AG09319 (cell line): ENCODE measurements around the gene BEND5.

Source experiments
- DNase-seq: peaks from one replicate; pipeline ENCODE4 v3.0.0-alpha.2; 2010; ENCODE audit warnings: low read depth; ENCODE audit errors: extremely low read depth
- TF ChIP-seq, protein P1 (sequence below): IDR thresholded peaks from 2 replicates; pipeline ENCODE4 v1.5.1; 2011; ENCODE audit warnings: low read depth, mild to moderate bottlenecking, inconsistent platforms, low read length, moderate library complexity

BEND5 gene

DNA sequence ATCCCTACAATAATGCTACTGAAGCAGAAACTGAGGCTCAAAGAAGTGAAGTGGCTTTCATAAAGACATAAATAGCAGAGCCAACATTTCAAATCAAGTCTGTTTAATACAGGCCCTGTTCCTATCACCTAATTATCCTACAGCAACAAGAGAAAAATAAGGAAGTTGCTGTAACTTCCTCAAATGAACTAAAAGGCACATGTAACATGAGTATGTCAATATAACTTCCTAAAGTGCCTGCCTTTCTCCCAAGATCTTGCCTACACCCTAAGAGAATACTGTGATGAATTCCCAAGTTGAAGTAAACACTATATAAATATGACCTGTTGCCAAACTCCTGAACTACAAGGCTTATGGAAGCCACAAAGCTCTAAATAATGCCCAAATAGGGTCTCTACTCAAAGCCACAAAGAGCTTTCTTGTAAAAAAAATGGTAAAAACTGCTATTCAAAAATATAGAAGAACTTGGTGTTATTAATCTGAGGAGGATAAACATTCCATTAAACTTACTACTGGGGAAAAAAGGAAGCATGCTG, 8.6 kb downstream of the BEND5 start:
- DNase-seq = no peak
- TF ChIP-seq, protein P1, sequence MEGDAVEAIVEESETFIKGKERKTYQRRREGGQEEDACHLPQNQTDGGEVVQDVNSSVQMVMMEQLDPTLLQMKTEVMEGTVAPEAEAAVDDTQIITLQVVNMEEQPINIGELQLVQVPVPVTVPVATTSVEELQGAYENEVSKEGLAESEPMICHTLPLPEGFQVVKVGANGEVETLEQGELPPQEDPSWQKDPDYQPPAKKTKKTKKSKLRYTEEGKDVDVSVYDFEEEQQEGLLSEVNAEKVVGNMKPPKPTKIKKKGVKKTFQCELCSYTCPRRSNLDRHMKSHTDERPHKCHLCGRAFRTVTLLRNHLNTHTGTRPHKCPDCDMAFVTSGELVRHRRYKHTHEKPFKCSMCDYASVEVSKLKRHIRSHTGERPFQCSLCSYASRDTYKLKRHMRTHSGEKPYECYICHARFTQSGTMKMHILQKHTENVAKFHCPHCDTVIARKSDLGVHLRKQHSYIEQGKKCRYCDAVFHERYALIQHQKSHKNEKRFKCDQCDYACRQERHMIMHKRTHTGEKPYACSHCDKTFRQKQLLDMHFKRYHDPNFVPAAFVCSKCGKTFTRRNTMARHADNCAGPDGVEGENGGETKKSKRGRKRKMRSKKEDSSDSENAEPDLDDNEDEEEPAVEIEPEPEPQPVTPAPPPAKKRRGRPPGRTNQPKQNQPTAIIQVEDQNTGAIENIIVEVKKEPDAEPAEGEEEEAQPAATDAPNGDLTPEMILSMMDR = no peak

DNA sequence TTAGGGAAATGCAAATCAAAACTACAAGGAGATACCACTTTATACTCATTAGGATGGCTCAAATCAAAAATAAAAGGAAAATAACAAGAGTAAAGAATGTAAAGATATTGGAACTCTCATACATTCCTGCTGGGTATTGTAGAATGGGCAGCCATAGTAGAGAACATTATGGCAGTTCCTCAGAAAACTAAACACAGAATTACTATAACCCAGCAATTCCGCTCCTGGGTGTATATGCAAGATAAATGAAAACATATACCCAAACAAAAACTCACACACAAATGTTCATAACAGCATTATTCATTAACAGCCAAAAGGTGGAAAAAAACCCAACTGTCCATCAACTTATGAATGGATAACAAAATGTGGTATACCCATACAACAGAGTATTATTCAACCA, 11.4 kb downstream of the BEND5 start:
- DNase-seq = no peak
- TF ChIP-seq, protein P1 = no peak

DNA sequence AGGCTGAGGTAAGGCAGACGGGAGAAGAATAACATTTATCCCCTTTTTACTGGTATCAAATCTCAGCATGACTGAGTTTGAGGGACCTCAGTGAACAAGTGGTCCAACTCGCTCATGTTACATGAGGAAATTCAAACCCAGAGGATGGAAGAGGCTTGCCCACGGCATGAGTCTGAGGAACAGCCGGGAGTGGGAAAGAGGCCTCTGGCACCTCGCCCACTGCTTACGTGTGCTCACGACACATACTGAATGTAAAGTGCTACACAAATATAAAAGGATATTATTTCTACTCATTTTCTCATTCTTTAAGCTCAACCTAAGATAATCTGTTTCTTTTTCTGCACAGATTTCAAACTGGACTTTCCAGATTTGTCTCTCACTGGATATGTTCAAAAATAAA, 14.7 kb downstream of the BEND5 start:
- TF ChIP-seq, protein P1 = no peak
- no peak for DNase-seq

DNA sequence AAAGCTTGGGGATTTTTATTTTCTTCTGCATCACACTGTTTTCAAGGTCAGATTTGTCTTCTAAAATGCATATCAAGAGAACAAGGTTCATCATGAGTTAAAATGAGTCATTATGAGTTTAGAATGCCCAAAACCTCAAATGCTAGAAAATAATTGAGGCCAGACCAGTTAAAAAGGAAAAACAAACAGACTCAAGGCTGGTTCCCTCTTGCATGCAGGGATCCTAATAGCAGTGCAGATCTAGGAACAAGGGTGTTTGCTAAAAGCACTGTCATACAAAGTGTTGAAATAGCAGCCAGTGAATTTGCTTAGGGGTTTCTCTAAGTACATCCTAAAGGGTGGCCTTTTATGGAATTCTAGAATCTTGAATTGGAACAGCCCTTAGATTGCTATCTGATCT, 15.3 kb downstream of the BEND5 start:
- DNase-seq = peak; percentile 59
- TF ChIP-seq, protein P1 = no peak

DNA sequence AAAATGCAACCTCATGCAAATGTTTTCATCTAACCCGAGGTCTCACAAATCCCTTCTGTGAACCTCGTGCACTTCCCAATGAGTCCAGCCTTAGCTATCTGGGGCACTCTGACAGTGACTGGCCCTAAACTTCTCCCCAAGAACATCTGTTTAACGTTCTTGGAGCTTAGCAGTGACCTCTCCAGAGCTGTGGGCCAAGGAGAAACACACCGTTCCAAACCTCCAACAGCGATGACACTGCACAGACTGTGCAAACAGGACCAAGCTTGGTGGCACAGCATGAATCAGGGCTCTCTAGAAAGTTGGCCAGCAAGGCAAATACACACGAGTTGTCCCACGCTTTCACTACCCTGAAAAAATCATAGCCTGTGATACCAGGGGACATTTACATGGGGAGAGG, 15.8 kb downstream of the BEND5 start:
- DNase-seq = no peak
- TF ChIP-seq, protein P1 = no peak

DNA sequence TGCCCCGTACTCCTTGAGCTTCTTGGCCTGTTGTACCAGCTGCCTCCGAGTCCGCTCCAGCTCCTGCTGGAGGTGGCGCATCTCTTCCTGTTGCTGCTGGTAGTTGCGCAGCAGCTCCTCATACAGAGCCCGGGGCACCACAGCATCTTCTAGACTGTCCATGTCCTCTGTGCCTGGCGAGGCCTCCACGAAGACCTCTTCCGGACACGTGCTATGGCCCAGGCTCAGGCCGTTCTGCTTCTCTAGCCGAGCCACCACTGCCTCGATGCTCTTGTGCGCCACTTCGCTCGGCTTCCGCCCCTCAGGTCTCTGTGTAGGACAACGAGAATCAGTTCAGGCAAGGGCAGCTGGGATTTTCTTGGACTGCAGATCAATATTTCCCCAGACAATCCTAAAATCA, 17.7 kb downstream of the BEND5 start:
- DNase-seq = no peak
- TF ChIP-seq, protein P1 = no peak

DNA sequence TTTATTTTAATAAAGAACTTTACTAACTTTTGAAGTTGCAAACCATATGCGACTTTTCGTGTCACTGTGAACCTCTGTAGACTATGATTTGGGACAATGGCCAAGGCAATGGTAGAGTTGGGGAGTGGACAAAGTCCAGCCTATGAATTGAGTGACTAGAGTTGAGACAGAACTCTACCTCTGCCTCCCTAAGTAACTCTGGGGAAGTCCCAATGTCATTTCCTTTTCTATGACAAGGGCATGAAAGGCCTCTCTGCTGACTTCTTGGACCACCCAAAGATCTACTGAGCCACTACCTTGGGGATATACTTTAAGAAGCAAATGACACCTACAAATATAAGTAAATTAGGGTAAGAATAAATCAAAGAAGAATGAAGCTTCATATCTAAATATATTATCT, 19.3 kb downstream of the BEND5 start:
- DNase-seq = no peak
- TF ChIP-seq, protein P1 = no peak
